HEK293 (cell line): ENCODE data around the gene GNB5.

Source experiments
- CTCF ChIA-PET: fragments of 350-600 bp; formaldehyde crosslinking; extraction: SDS; loops from one replicate; lab custom pipeline; 2021; ENCODE audit warnings: antibody characterized with exemption; lab: Yijun Ruan, JAX
- POLR2A ChIA-PET: fragments of 300-600 bp; formaldehyde crosslinking; extraction: SDS; loops from one replicate; lab custom pipeline; 2020; ENCODE audit warnings: antibody characterized with exemption, inconsistent platforms; lab: Yijun Ruan, JAX
- H3K27ac ChIP-seq: fragments of 200-500 bp; sonication (Bioruptor generic); 2 replicates; pipeline ENCODE4 v1.5.1; 2014; ENCODE audit warnings: low read depth, low read length, control low read depth, inconsistent platforms; ENCODE audit errors: extremely low read depth
- H3K36me3 ChIP-seq, 2 experiments: fragments of 200-500 bp in 1 of 2; sonication (Bioruptor generic) in 1 of 2; 1 replicate in 1 of 2; 2 replicates in 1 of 2; pipeline ENCODE4 v1.5.1; 2014 to 2017; ENCODE audit warnings: inconsistent platforms in 2 of 2, low read length in 2 of 2; ENCODE audit not compliant: control insufficient read depth in 2 of 2, insufficient read depth in 1 of 2
- H3K4me1 ChIP-seq: fragments of 200-500 bp; sonication (Bioruptor generic); 2 replicates; pipeline ENCODE4 v1.5.1; 2014; ENCODE audit warnings: mild to moderate bottlenecking, low read length, inconsistent platforms; ENCODE audit not compliant: control insufficient read depth, insufficient read depth
- H3K4me3 ChIP-seq: 2 replicates; pipeline ENCODE4 v1.5.1; 2011; ENCODE audit warnings: low read depth, mild to moderate bottlenecking, control low read depth, low read length, moderate library complexity
- H3K9me3 ChIP-seq: fragments of 200-500 bp; sonication (Bioruptor generic); 2 replicates; pipeline ENCODE4 v1.5.1; 2014; ENCODE audit warnings: low read depth, low read length, inconsistent platforms; ENCODE audit not compliant: control insufficient read depth, insufficient read depth
- PRDM4 ChIP-seq: fragments of 450-650 bp; formaldehyde crosslinking; IDR thresholded peaks from 2 replicates; pipeline ENCODE4 v1.5.1; 2017; ENCODE audit warnings: missing biosample characterization, missing genetic modification characterization
- TRIM28 ChIP-seq: IDR thresholded peaks from 2 replicates; pipeline ENCODE4 v1.6.1; 2011; ENCODE audit warnings: low read length, control low read depth, borderline replicate concordance
- WT1 ChIP-seq: fragments of 450-650 bp; formaldehyde crosslinking; IDR thresholded peaks from 2 replicates; pipeline ENCODE4 v1.5.1; 2016; ENCODE audit warnings: missing biosample characterization, missing genetic modification characterization
- ZBTB1 ChIP-seq: fragments of 450-650 bp; formaldehyde crosslinking; IDR thresholded peaks from 2 replicates; pipeline ENCODE4 v1.5.1; 2016; ENCODE audit warnings: missing biosample characterization, missing genetic modification characterization
- ZBTB17 ChIP-seq: fragments of 450-650 bp; formaldehyde crosslinking; IDR thresholded peaks from 2 replicates; pipeline ENCODE4 v1.5.1; 2016; ENCODE audit warnings: missing biosample characterization, missing genetic modification characterization
- ZFP37 ChIP-seq: fragments of 450-650 bp; formaldehyde crosslinking; IDR thresholded peaks from 2 replicates; pipeline ENCODE4 v1.5.1; 2016; ENCODE audit warnings: missing biosample characterization, missing genetic modification characterization
- ZNF221 ChIP-seq: fragments of 450-650 bp; formaldehyde crosslinking; IDR thresholded peaks from 2 replicates; pipeline ENCODE4 v1.5.1; 2017; ENCODE audit warnings: missing biosample characterization, missing genetic modification characterization, borderline replicate concordance
- ZNF223 ChIP-seq: fragments of 450-650 bp; formaldehyde crosslinking; IDR thresholded peaks from 2 replicates; pipeline ENCODE4 v1.5.1; 2016; ENCODE audit warnings: missing biosample characterization, missing genetic modification characterization
- ZNF239 ChIP-seq: fragments of 450-650 bp; formaldehyde crosslinking; IDR thresholded peaks from 2 replicates; pipeline ENCODE4 v1.5.1; 2016; ENCODE audit warnings: missing biosample characterization, missing genetic modification characterization
- ZNF248 ChIP-seq: fragments of 450-650 bp; formaldehyde crosslinking; IDR thresholded peaks from 2 replicates; pipeline ENCODE4 v1.5.1; 2017; ENCODE audit warnings: missing biosample characterization, missing genetic modification characterization
- ZNF292 ChIP-seq: fragments of 450-650 bp; formaldehyde crosslinking; IDR thresholded peaks from 2 replicates; pipeline ENCODE4 v1.5.1; 2016; ENCODE audit warnings: low read depth, missing biosample characterization, missing genetic modification characterization, borderline replicate concordance
- ZNF473 ChIP-seq: fragments of 450-650 bp; formaldehyde crosslinking; IDR thresholded peaks from 2 replicates; pipeline ENCODE4 v1.5.1; 2017; ENCODE audit warnings: missing biosample characterization, missing genetic modification characterization
- ZNF48 ChIP-seq: fragments of 450-650 bp; formaldehyde crosslinking; IDR thresholded peaks from 2 replicates; pipeline ENCODE4 v1.5.1; 2016; ENCODE audit warnings: missing biosample characterization, missing genetic modification characterization
- ZNF558 ChIP-seq: fragments of 450-650 bp; formaldehyde crosslinking; IDR thresholded peaks from 2 replicates; pipeline ENCODE4 v1.5.1; 2016; ENCODE audit warnings: missing biosample characterization, missing genetic modification characterization
- ZNF560 ChIP-seq: fragments of 450-650 bp; formaldehyde crosslinking; IDR thresholded peaks from 2 replicates; pipeline ENCODE4 v1.5.1; 2017; ENCODE audit warnings: missing biosample characterization, missing genetic modification characterization, borderline replicate concordance
- ZNF610 ChIP-seq: fragments of 450-650 bp; formaldehyde crosslinking; IDR thresholded peaks from 2 replicates; pipeline ENCODE4 v1.5.1; 2016; ENCODE audit warnings: missing biosample characterization, missing genetic modification characterization, borderline replicate concordance
- ZNF654 ChIP-seq: fragments of 450-650 bp; formaldehyde crosslinking; IDR thresholded peaks from 2 replicates; pipeline ENCODE4 v1.5.1; 2016; ENCODE audit warnings: low read depth, missing biosample characterization, missing genetic modification characterization
- ZNF658 ChIP-seq: fragments of 450-650 bp; formaldehyde crosslinking; IDR thresholded peaks from 2 replicates; pipeline ENCODE4; 2016; ENCODE audit warnings: missing biosample characterization, missing genetic modification characterization
- ZNF660 ChIP-seq: fragments of 450-650 bp; IDR thresholded peaks from 2 replicates; pipeline ENCODE4 v1.5.1; 2018; ENCODE audit warnings: missing biosample characterization, mild to moderate bottlenecking, missing genetic modification characterization
- ZNF747 ChIP-seq: fragments of 450-650 bp; formaldehyde crosslinking; IDR thresholded peaks from 2 replicates; pipeline ENCODE4 v1.5.1; 2016; ENCODE audit warnings: missing biosample characterization, missing genetic modification characterization
- ZNF76 ChIP-seq: fragments of 450-650 bp; formaldehyde crosslinking; IDR thresholded peaks from 2 replicates; pipeline ENCODE4; 2016; ENCODE audit warnings: low read depth, missing biosample characterization, missing genetic modification characterization, borderline replicate concordance
- TF ChIP-seq, protein P1 (sequence below): fragments of 450-650 bp; formaldehyde crosslinking; IDR thresholded peaks from 2 replicates; pipeline ENCODE4 v1.5.1; 2017; ENCODE audit warnings: missing biosample characterization, missing genetic modification characterization
- TF ChIP-seq, protein P2 (sequence below): fragments of 450-650 bp; formaldehyde crosslinking; conservative IDR thresholded peaks from 2 replicates; pipeline ENCODE4 v1.5.1; 2016; ENCODE audit warnings: low read depth, missing biosample characterization, missing genetic modification characterization
- TF ChIP-seq, protein P3 (sequence below): IDR thresholded peaks from 2 replicates; pipeline ENCODE4 v1.6.1; 2011; ENCODE audit warnings: mild to moderate bottlenecking, low read depth, low read length, borderline replicate concordance
- TF ChIP-seq, protein P4 (sequence below): fragments of 450-650 bp; formaldehyde crosslinking; IDR thresholded peaks from 2 replicates; pipeline ENCODE4 v1.5.1; 2017; ENCODE audit warnings: missing biosample characterization, missing genetic modification characterization

GNB5 gene

GRCh38 chr15:52113708-52114107 is 77.5 kb downstream of the GNB5 start (continued):
- no peak for TF ChIP-seq ZNF660 (tag by site-specific recombination)

- CTCF ChIA-PET, result no interaction called here
- TF ChIP-seq, protein P1, sequence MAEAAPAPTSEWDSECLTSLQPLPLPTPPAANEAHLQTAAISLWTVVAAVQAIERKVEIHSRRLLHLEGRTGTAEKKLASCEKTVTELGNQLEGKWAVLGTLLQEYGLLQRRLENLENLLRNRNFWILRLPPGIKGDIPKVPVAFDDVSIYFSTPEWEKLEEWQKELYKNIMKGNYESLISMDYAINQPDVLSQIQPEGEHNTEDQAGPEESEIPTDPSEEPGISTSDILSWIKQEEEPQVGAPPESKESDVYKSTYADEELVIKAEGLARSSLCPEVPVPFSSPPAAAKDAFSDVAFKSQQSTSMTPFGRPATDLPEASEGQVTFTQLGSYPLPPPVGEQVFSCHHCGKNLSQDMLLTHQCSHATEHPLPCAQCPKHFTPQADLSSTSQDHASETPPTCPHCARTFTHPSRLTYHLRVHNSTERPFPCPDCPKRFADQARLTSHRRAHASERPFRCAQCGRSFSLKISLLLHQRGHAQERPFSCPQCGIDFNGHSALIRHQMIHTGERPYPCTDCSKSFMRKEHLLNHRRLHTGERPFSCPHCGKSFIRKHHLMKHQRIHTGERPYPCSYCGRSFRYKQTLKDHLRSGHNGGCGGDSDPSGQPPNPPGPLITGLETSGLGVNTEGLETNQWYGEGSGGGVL (tag by site-specific recombination), result no peak
- TF ChIP-seq ZNF658 (tag by site-specific recombination) (no peak), ZNF654 (tag by site-specific recombination) (no peak), ZNF221 (tag by site-specific recombination) (no peak), ZBTB1 (tag by site-specific recombination) (no peak), ZFP37 (tag by site-specific recombination) (no peak), ZNF223 (tag by site-specific recombination) (no peak), ZNF610 (no peak), ZNF76 (tag by site-specific recombination) (no peak), TRIM28 (no peak), ZNF747 (tag by site-specific recombination) (no peak), PRDM4 (tag by site-specific recombination) (no peak)
- TF ChIP-seq, protein P2, sequence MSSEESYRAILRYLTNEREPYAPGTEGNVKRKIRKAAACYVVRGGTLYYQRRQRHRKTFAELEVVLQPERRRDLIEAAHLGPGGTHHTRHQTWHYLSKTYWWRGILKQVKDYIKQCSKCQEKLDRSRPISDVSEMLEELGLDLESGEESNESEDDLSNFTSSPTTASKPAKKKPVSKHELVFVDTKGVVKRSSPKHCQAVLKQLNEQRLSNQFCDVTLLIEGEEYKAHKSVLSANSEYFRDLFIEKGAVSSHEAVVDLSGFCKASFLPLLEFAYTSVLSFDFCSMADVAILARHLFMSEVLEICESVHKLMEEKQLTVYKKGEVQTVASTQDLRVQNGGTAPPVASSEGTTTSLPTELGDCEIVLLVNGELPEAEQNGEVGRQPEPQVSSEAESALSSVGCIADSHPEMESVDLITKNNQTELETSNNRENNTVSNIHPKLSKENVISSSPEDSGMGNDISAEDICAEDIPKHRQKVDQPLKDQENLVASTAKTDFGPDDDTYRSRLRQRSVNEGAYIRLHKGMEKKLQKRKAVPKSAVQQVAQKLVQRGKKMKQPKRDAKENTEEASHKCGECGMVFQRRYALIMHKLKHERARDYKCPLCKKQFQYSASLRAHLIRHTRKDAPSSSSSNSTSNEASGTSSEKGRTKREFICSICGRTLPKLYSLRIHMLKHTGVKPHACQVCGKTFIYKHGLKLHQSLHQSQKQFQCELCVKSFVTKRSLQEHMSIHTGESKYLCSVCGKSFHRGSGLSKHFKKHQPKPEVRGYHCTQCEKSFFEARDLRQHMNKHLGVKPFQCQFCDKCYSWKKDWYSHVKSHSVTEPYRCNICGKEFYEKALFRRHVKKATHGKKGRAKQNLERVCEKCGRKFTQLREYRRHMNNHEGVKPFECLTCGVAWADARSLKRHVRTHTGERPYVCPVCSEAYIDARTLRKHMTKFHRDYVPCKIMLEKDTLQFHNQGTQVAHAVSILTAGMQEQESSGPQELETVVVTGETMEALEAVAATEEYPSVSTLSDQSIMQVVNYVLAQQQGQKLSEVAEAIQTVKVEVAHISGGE, result no peak
- TF ChIP-seq, protein P3, sequence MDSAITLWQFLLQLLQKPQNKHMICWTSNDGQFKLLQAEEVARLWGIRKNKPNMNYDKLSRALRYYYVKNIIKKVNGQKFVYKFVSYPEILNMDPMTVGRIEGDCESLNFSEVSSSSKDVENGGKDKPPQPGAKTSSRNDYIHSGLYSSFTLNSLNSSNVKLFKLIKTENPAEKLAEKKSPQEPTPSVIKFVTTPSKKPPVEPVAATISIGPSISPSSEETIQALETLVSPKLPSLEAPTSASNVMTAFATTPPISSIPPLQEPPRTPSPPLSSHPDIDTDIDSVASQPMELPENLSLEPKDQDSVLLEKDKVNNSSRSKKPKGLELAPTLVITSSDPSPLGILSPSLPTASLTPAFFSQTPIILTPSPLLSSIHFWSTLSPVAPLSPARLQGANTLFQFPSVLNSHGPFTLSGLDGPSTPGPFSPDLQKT, result no peak
- Histone ChIP-seq H3K4me3 (no peak overlapping the region), H3K4me1 (no peaks in the 10 kb centered on the region), H3K9me3 (no peaks in the 10 kb centered on the region), H3K27ac (no peak overlapping the region), H3K36me3 (no peaks in the 10 kb centered on the region)
- POLR2A ChIA-PET, result no interaction called here
These were observed 78.0 kb downstream of the GNB5 start for GRCh38 chr15:52113235-52113634.

GRCh38 chr15:52112203-52112750 is 78.9 kb downstream of the GNB5 start:
- no peak overlapping the region for H3K4me3 ChIP-seq
- no peaks in the 10 kb centered on the region for H3K4me1 ChIP-seq
- TF ChIP-seq ZNF473 (tag by site-specific recombination) (no peak), ZNF558 (tag by site-specific recombination) (no peak), ZNF560 (no peak), ZBTB17 (no peak), ZBTB1 (tag by site-specific recombination) (no peak), ZNF292 (tag by site-specific recombination) (no peak), ZNF48 (no peak), WT1 (tag by site-specific recombination) (no peak), ZNF239 (tag by site-specific recombination) (no peak), ZNF248 (tag by site-specific recombination) (no peak)
- TF ChIP-seq, protein P4, sequence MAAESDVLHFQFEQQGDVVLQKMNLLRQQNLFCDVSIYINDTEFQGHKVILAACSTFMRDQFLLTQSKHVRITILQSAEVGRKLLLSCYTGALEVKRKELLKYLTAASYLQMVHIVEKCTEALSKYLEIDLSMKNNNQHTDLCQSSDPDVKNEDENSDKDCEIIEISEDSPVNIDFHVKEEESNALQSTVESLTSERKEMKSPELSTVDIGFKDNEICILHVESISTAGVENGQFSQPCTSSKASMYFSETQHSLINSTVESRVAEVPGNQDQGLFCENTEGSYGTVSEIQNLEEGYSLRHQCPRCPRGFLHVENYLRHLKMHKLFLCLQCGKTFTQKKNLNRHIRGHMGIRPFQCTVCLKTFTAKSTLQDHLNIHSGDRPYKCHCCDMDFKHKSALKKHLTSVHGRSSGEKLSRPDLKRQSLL (tag by site-specific recombination), result no peak

More at GRCh38 chr15:52112203-52112750, 78.9 kb downstream of the GNB5 start:
- CTCF ChIA-PET, result no interaction called here
- H3K36me3 ChIP-seq, result no peaks in the 10 kb centered on the region
- no peaks in the 10 kb centered on the region for H3K9me3 ChIP-seq
- no peak overlapping the region for H3K27ac ChIP-seq
- POLR2A ChIA-PET, result no interaction called here
